K562 (cell line): ENCODE data around the gene SETD1B. TPM values are rescaled to one million over a fixed set of nuclear protein-coding genes. Genes with fewer than 3 reads are reported as not detected.

Source experiments
- BCL6 ChIP-seq: fragments of 250-450 bp; sonication (Bioruptor Pico); IDR thresholded peaks from 2 replicates; pipeline ENCODE4 v1.4.0; 2020
- BRD9 ChIP-seq: fragments of 450-650 bp; IDR thresholded peaks from 2 replicates; pipeline ENCODE4 v1.6.1; 2018; ENCODE audit warnings: low read depth; ENCODE audit not compliant: partially characterized antibody
- CEBPB ChIP-seq: fragments of 450-650 bp; IDR thresholded peaks from 2 replicates; pipeline ENCODE4 v1.6.1; 2016; ENCODE audit warnings: missing genetic modification characterization, missing compliant biosample characterization
- CREB5 ChIP-seq: fragments of 250-450 bp; sonication (Bioruptor Pico); IDR thresholded peaks from 2 replicates; pipeline ENCODE4 v1.5.0; 2020; ENCODE audit warnings: mild to moderate bottlenecking
- EHMT2 ChIP-seq: fragments of 450-650 bp; IDR thresholded peaks from 2 replicates; pipeline ENCODE4 v1.6.1; 2018; ENCODE audit warnings: antibody characterized with exemption
- ERF ChIP-seq: fragments of 450-650 bp; formaldehyde crosslinking; IDR thresholded peaks from 2 replicates; pipeline ENCODE4 v1.4.0; 2020; ENCODE audit warnings: mild to moderate bottlenecking, mixed read lengths
- FOXM1 ChIP-seq, 2 experiments: fragments of 450-650 bp in 1 of 2; sonication (generic) in 1 of 2; formaldehyde crosslinking in 1 of 2; IDR thresholded peaks; 2 replicates each; pipeline versions ENCODE4 v1.6.1 to v1.9.0; 2017 to 2022; ENCODE audit warnings: low read depth in 2 of 2, mild to moderate bottlenecking in 2 of 2, missing genetic modification reagents in 1 of 2, moderate library complexity in 1 of 2
- GABPB2 ChIP-seq: fragments of 250-450 bp; sonication (Bioruptor Pico); conservative IDR thresholded peaks from 2 replicates; pipeline ENCODE4 v1.5.1; 2021; ENCODE audit warnings: mild to moderate bottlenecking
- GATAD2B ChIP-seq: fragments of 450-650 bp; IDR thresholded peaks from 2 replicates; pipeline ENCODE4 v1.6.1; 2017; ENCODE audit warnings: mild to moderate bottlenecking, borderline replicate concordance
- HDGF ChIP-seq: fragments of 450-650 bp; IDR thresholded peaks from 2 replicates; pipeline ENCODE4 v1.6.1; 2016
- KLF16 ChIP-seq: IDR thresholded peaks from 2 replicates; pipeline ENCODE4 v1.6.1; 2016; ENCODE audit warnings: antibody characterized with exemption
- MCM5 ChIP-seq: fragments of 450-650 bp; IDR thresholded peaks from 2 replicates; pipeline ENCODE4 v1.6.1; 2016; ENCODE audit warnings: low read depth
- MTA2 ChIP-seq: fragments of 450-650 bp; IDR thresholded peaks from 2 replicates; pipeline ENCODE4 v1.6.1; 2016; ENCODE audit warnings: low read depth
- NELFE ChIP-seq: IDR thresholded peaks from 2 replicates; pipeline ENCODE4 v1.6.1; 2011; ENCODE audit warnings: mild to moderate bottlenecking; ENCODE audit not compliant: insufficient read depth, insufficient read length
- PATZ1 ChIP-seq: fragments of 250-450 bp; sonication (Bioruptor Pico); IDR thresholded peaks from 2 replicates; pipeline ENCODE4 v1.5.0; 2020; ENCODE audit warnings: mild to moderate bottlenecking, borderline replicate concordance
- PPARD ChIP-seq: fragments of 250-450 bp; sonication (Bioruptor Pico); IDR thresholded peaks from 2 replicates; pipeline ENCODE4 v1.8.0; 2022; ENCODE audit warnings: inconsistent platforms, mild to moderate bottlenecking, moderate library complexity
- RFX1 ChIP-seq: fragments of 450-650 bp; IDR thresholded peaks from 2 replicates; pipeline ENCODE4 v1.6.1; 2016; ENCODE audit warnings: mild to moderate bottlenecking, moderate library complexity
- RFX5 ChIP-seq: IDR thresholded peaks from 2 replicates; pipeline ENCODE4 v1.6.1; 2011; ENCODE audit warnings: low read depth, mild to moderate bottlenecking, improper control_type of control experiment, low read length
- TAF1 ChIP-seq: IDR thresholded peaks from 2 replicates; pipeline ENCODE4 v1.6.1; 2011; ENCODE audit warnings: mild to moderate bottlenecking, low read length, moderate library complexity; ENCODE audit not compliant: insufficient read depth, control insufficient read depth, severe bottlenecking; ENCODE audit errors: extremely low read depth
- TCF7 ChIP-seq: sonication (generic); IDR thresholded peaks from 2 replicates; pipeline ENCODE4 v1.6.1; 2016; ENCODE audit warnings: antibody characterized with exemption, borderline replicate concordance
- TRIM28 ChIP-seq: fragments of 450-650 bp; IDR thresholded peaks from 2 replicates; pipeline ENCODE4 v1.6.1; 2017
- ZNF134 ChIP-seq: fragments of 250-450 bp; sonication (Bioruptor Pico); conservative IDR thresholded peaks from 2 replicates; pipeline ENCODE4 v1.4.0; 2020
- ZNF217 ChIP-seq: sonication (generic); formaldehyde crosslinking; IDR thresholded peaks from 2 replicates; pipeline ENCODE4 v1.8.0; 2022; ENCODE audit warnings: mild to moderate bottlenecking, missing genetic modification reagents
- ZNF507 ChIP-seq: conservative IDR thresholded peaks from 2 replicates; pipeline ENCODE4 v1.6.1; 2017; ENCODE audit warnings: missing genetic modification characterization, missing compliant biosample characterization
- polyA plus RNA-seq, 8 experiments: library from polyadenylated mRNA; depleted of rRNA in 4 of 8; stranded (reverse) in 5 of 8; unstranded in 3 of 8; fragments of >200 nt; fragmentation: Nextera tagmentation in 2 of 8; fragmentation: Illumina TruSeq in 1 of 8; extraction: Ambion mirVana in 2 of 8; extraction: Trizol in 1 of 8; gene quantifications; 2 replicates each; pipeline versions ENCODE4 v1.2.1 to v1.2.3, GENCODE V29; 2011 to 2014; ENCODE audit warnings: inconsistent platforms in 1 of 8, missing spikeins in 1 of 8
- total RNA-seq, 7 experiments: library from RNA; depleted of rRNA in 6 of 7; stranded (reverse); fragments of >200 nt in 6 of 7; fragmentation: Illumina TruSeq in 2 of 7; extraction: Trizol in 2 of 7; gene quantifications; 2 replicates each; pipeline versions ENCODE4 v1.2.1 to v1.2.3, GENCODE V29; 2011 to 2021; ENCODE audit warnings: low replicate concordance in 1 of 7
- TF ChIP-seq, protein P1 (sequence below): fragments of 450-650 bp; formaldehyde crosslinking; conservative IDR thresholded peaks from 2 replicates; pipeline ENCODE4 v1.4.0; 2022; ENCODE audit warnings: mild to moderate bottlenecking, missing genetic modification characterization
- TF ChIP-seq, protein P2 (sequence below): IDR thresholded peaks from 2 replicates; pipeline ENCODE4 v1.6.1; 2012; ENCODE audit warnings: low read depth, low read length, improper control_type of control experiment, borderline replicate concordance

The SETD1B gene
- total and polyA plus RNA-seq, 9 of the 15 experiments (the other 6 are each of a cell fraction or from before 2014, with no cell fraction given) = 0.48 to 26.6 (median 2.3) TPM

- TF ChIP-seq PATZ1 (CRISPR knock-in tag) = no peak
- TF ChIP-seq CREB5 (CRISPR knock-in tag) = no peak
- no peak for TF ChIP-seq TAF1
- TF ChIP-seq ZNF217 (CRISPR knock-in tag) = no peak
- TF ChIP-seq RFX5 = no peak
- TF ChIP-seq FOXM1 (IDR thresholded peaks at IDR 0.05; ENCODE audit: low read depth) = peak; percentile 56; the same call in 1 of the 2 replicates
- TF ChIP-seq FOXM1 (CRISPR knock-in tag; IDR thresholded peaks at IDR 0.05; ENCODE audit: low read depth) = no peak
- TF ChIP-seq HDGF = no peak
- no peak for TF ChIP-seq MCM5
- TF ChIP-seq NELFE = no peak
- TF ChIP-seq, protein P1, sequence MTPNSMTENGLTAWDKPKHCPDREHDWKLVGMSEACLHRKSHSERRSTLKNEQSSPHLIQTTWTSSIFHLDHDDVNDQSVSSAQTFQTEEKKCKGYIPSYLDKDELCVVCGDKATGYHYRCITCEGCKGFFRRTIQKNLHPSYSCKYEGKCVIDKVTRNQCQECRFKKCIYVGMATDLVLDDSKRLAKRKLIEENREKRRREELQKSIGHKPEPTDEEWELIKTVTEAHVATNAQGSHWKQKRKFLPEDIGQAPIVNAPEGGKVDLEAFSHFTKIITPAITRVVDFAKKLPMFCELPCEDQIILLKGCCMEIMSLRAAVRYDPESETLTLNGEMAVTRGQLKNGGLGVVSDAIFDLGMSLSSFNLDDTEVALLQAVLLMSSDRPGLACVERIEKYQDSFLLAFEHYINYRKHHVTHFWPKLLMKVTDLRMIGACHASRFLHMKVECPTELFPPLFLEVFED (CRISPR knock-in tag) = no peak
- TF ChIP-seq BRD9 = peak; percentile 47
- no peak for TF ChIP-seq PPARD
- TF ChIP-seq EHMT2 = no peak
- no peak for TF ChIP-seq GATAD2B
- TF ChIP-seq RFX1 = no peak
- TF ChIP-seq GABPB2 (CRISPR knock-in tag) = no peak
- TF ChIP-seq ZNF134 (CRISPR knock-in tag) = no peak
- TF ChIP-seq ERF = no peak
- TF ChIP-seq ZNF507 (tag) = no peak
- TF ChIP-seq KLF16 = no peak
- no peak for TF ChIP-seq MTA2
- TF ChIP-seq BCL6 (CRISPR knock-in tag) = no peak
- TF ChIP-seq, protein P2, sequence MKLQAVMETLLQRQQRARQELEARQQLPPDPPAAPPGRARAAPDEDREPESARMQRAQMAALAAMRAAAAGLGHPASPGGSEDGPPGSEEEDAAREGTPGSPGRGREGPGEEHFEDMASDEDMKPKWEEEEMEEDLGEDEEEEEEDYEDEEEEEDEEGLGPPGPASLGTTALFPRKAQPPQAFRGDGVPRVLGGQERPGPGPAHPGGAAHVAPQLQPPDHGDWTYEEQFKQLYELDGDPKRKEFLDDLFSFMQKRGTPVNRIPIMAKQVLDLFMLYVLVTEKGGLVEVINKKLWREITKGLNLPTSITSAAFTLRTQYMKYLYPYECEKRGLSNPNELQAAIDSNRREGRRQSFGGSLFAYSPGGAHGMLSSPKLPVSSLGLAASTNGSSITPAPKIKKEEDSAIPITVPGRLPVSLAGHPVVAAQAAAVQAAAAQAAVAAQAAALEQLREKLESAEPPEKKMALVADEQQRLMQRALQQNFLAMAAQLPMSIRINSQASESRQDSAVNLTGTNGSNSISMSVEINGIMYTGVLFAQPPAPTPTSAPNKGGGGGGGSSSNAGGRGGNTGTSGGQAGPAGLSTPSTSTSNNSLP = no peak
- no peak for TF ChIP-seq CEBPB (tag)
- no peak for TF ChIP-seq TCF7
- TF ChIP-seq TRIM28 = no peak
These were observed 8.6 kb downstream of the SETD1B start (continued) for GRCh38 chr12:121812320-121812871.
